ENCODE measurements around the gene C1orf87.

DNA sequence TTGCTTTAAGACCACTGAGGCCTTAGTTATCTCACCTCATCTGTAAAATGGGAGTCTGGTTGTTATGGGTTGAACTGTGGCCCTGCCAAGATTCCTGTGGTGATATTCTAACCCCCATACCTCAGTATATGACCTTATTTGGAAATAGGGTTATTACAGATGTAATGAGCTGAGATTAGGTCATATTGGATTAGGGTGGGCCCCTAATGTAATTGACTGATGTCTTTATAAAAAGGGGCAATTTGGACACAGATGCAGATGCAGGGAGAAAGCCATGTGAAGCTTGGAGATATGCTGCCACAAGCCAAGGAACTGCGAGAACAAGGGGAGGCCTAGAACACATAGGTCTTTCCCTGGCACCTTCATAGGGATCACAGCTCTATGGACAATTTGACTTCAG, 3.9 kb downstream of the C1orf87 start:
- TF ChIP-seq, protein P1, sequence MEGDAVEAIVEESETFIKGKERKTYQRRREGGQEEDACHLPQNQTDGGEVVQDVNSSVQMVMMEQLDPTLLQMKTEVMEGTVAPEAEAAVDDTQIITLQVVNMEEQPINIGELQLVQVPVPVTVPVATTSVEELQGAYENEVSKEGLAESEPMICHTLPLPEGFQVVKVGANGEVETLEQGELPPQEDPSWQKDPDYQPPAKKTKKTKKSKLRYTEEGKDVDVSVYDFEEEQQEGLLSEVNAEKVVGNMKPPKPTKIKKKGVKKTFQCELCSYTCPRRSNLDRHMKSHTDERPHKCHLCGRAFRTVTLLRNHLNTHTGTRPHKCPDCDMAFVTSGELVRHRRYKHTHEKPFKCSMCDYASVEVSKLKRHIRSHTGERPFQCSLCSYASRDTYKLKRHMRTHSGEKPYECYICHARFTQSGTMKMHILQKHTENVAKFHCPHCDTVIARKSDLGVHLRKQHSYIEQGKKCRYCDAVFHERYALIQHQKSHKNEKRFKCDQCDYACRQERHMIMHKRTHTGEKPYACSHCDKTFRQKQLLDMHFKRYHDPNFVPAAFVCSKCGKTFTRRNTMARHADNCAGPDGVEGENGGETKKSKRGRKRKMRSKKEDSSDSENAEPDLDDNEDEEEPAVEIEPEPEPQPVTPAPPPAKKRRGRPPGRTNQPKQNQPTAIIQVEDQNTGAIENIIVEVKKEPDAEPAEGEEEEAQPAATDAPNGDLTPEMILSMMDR (IDR thresholded peaks at IDR 0.05): no peak
- TF ChIP-seq POLR2A (IDR thresholded peaks at IDR 0.05): no peak

Measured in adrenal gland (tissue), 5 donors.